SK-N-MC (cell line): Measurements from ENCODE around the gene SUSD4.

ENCODE experiments used
- DNase-seq: peaks from one replicate; pipeline ENCODE4 v3.0.0-alpha.2; 2011; ENCODE audit warnings: low read depth, low spot score
- H3K27ac ChIP-seq: fragments of 200-600 bp; sonication (generic); 2 replicates; pipeline ENCODE4 v1.5.1; 2016; ENCODE audit warnings: mixed run types
- H3K36me3 ChIP-seq: fragments of 200-600 bp; sonication (generic); 2 replicates; pipeline ENCODE4 v1.6.1; 2017; ENCODE audit warnings: antibody characterized with exemption, low read length, mixed read lengths; ENCODE audit not compliant: insufficient read depth
- H3K4me3 ChIP-seq: fragments of 200-600 bp; sonication (generic); 2 replicates; pipeline ENCODE4 v1.5.1; 2016
- H3K9ac ChIP-seq: fragments of 200-600 bp; sonication (generic); 2 replicates; pipeline ENCODE4 v1.8.0; 2017; ENCODE audit warnings: mixed run types, mixed read lengths; ENCODE audit not compliant: insufficient read length
- H3K9me3 ChIP-seq: fragments of 200-600 bp; sonication (generic); 2 replicates; pipeline ENCODE4 v1.6.1; 2017; ENCODE audit warnings: low read depth, mild to moderate bottlenecking, antibody characterized with exemption, low read length, moderate library complexity, mixed read lengths
- EZH2 ChIP-seq: fragments of 200-600 bp; sonication (generic); IDR thresholded peaks from one replicate; pipeline ENCODE4 v1.6.1; 2017; ENCODE audit warnings: antibody characterized with exemption
- FOXP2 ChIP-seq: optimal IDR thresholded peaks from 2 replicates; pipeline ENCODE3; 2011; ENCODE audit warnings: mild to moderate bottlenecking, moderate library complexity; ENCODE audit not compliant: insufficient read depth; ENCODE audit errors: extremely low read length, control extremely low read depth
- POLR2AphosphoS5 ChIP-seq: IDR thresholded peaks from 2 replicates; pipeline ENCODE4 v1.6.1; 2012; ENCODE audit warnings: mild to moderate bottlenecking, low read depth, low read length, borderline replicate concordance

Gene SUSD4

GRCh38 chr1:223180731-223181321 lies 183.2 kb downstream of the SUSD4 start:
- no peak for TF ChIP-seq FOXP2
- TF ChIP-seq EZH2, result no peak
- no peak for TF ChIP-seq POLR2AphosphoS5
- no peak overlapping the region for H3K9ac ChIP-seq
- peak overlapping the region; percentile 93 for H3K27ac ChIP-seq
- H3K9me3 ChIP-seq, result no peaks in the 10 kb centered on the region
- no peaks in the 10 kb centered on the region for H3K36me3 ChIP-seq
- DNase-seq, result peak; percentile 56
- H3K4me3 ChIP-seq, result peak overlapping the region; percentile 32; the same call in 1 of the 2 replicates

GRCh38 chr1:223179786-223180185 lies 184.2 kb downstream of the SUSD4 start:
- Histone ChIP-seq H3K27ac (peak overlapping the region; percentile 93), H3K36me3 (no peaks in the 10 kb centered on the region), H3K9ac (peak overlapping the region; percentile 33), H3K4me3 (peak overlapping the region; percentile 32; the same call in 1 of the 2 replicates), H3K9me3 (no peaks in the 10 kb centered on the region)
- TF ChIP-seq FOXP2 (no peak), EZH2 (no peak), POLR2AphosphoS5 (no peak)
- no peak for DNase-seq

GRCh38 chr1:223179280-223179679 lies 184.7 kb downstream of the SUSD4 start:
- TF ChIP-seq POLR2AphosphoS5, result no peak
- TF ChIP-seq EZH2, result no peak
- no peak for TF ChIP-seq FOXP2
- peak overlapping the region; percentile 93 for H3K27ac ChIP-seq
- peak overlapping the region; percentile 12; the same call in 1 of the 2 replicates for H3K4me3 ChIP-seq
- no peak for DNase-seq
- no peak overlapping the region for H3K9ac ChIP-seq
- no peaks in the 10 kb centered on the region for H3K9me3 ChIP-seq
- H3K36me3 ChIP-seq, result no peaks in the 10 kb centered on the region

- Histone ChIP-seq H3K27ac (no peak overlapping the region), H3K36me3 (no peaks in the 10 kb centered on the region), H3K9ac (no peak overlapping the region), H3K9me3 (no peaks in the 10 kb centered on the region), H3K4me3 (no peak overlapping the region)
- no peak for TF ChIP-seq EZH2
- TF ChIP-seq POLR2AphosphoS5, result no peak
- TF ChIP-seq FOXP2, result no peak
- no peak for DNase-seq
Observed at GRCh38 chr1:223177681-223178080, 186.3 kb downstream of the SUSD4 start.

GRCh38 chr1:223176437-223176836 lies 187.5 kb downstream of the SUSD4 start:
- H3K4me3 ChIP-seq, result no peak overlapping the region
- no peak for DNase-seq
- H3K36me3 ChIP-seq, result no peaks in the 10 kb centered on the region
- H3K9ac ChIP-seq, result no peak overlapping the region
- TF ChIP-seq FOXP2 (no peak), POLR2AphosphoS5 (no peak), EZH2 (no peak)
- no peaks in the 10 kb centered on the region for H3K9me3 ChIP-seq
- no peak overlapping the region for H3K27ac ChIP-seq

GRCh38 chr1:223175633-223176032 lies 188.3 kb downstream of the SUSD4 start:
- Histone ChIP-seq H3K9me3 (no peaks in the 10 kb centered on the region), H3K4me3 (no peak overlapping the region), H3K9ac (no peak overlapping the region), H3K27ac (no peak overlapping the region), H3K36me3 (no peaks in the 10 kb centered on the region)
- no peak for TF ChIP-seq EZH2
- no peak for TF ChIP-seq FOXP2
- TF ChIP-seq POLR2AphosphoS5, result no peak
- DNase-seq, result no peak

GRCh38 chr1:223175032-223175431 lies 188.9 kb downstream of the SUSD4 start:
- H3K27ac ChIP-seq, result no peak overlapping the region
- no peaks in the 10 kb centered on the region for H3K9me3 ChIP-seq
- no peak overlapping the region for H3K9ac ChIP-seq
- TF ChIP-seq POLR2AphosphoS5 (no peak), EZH2 (no peak), FOXP2 (no peak)
- DNase-seq, result no peak
- no peaks in the 10 kb centered on the region for H3K36me3 ChIP-seq
- no peak overlapping the region for H3K4me3 ChIP-seq
